WTC11 (cell line): ENCODE results near the gene TRPM2. TPM values are rescaled to one million over a fixed set of nuclear protein-coding genes. Genes with fewer than 3 reads are reported as not detected.

Experiments
- ATAC-seq: fragments of 200-7000 bp; cut with Tn5 transposase; 2 replicates; pipeline ENCODE4 v1.10.0; 2021; ENCODE audit warnings: mild to moderate bottlenecking, moderate library complexity
- CTCF ChIA-PET: fragments of 300-600 bp; sonication (Branson Sonifier 250); formaldehyde crosslinking; loops from one replicate; lab custom pipeline; 2021; ENCODE audit warnings: antibody characterized with exemption; lab: Charles Lee
- POLR2A ChIA-PET: fragments of 350-600 bp; sonication (Branson Sonifier 250); formaldehyde crosslinking; loops from one replicate; lab custom pipeline; 2021; ENCODE audit warnings: antibody characterized with exemption; lab: Charles Lee
- DNase-seq: peaks from one replicate; pipeline ENCODE4 v3.0.0; 2021; ENCODE audit warnings: low spot score
- H3K27ac Mint-ChIP-seq: 2 replicates; pipeline ENCODE4 v1.8.0; 2021; ENCODE audit warnings: mixed read lengths
- H3K27me3 Mint-ChIP-seq: 2 replicates; pipeline ENCODE4 v1.8.0; 2021; ENCODE audit warnings: low read depth, mild to moderate bottlenecking, moderate library complexity, mixed read lengths
- H3K36me3 Mint-ChIP-seq: 2 replicates; pipeline ENCODE4 v1.8.0; 2021; ENCODE audit warnings: mixed read lengths
- H3K4me1 Mint-ChIP-seq: 2 replicates; pipeline ENCODE4 v1.8.0; 2022; ENCODE audit warnings: mixed read lengths
- H3K4me3 Mint-ChIP-seq: 2 replicates; pipeline ENCODE4 v1.8.0; 2021; ENCODE audit warnings: mild to moderate bottlenecking, moderate library complexity, mixed read lengths
- H3K9me3 Mint-ChIP-seq: 2 replicates; pipeline ENCODE4 v1.8.0; 2021; ENCODE audit warnings: mixed read lengths
- ESRRA ChIP-seq: sonication (generic); formaldehyde crosslinking; IDR thresholded peaks from 2 replicates; pipeline ENCODE4 v1.8.1; 2022; ENCODE audit warnings: mild to moderate bottlenecking, missing genetic modification reagents, borderline replicate concordance
- FOXJ3 ChIP-seq: sonication (generic); formaldehyde crosslinking; IDR thresholded peaks from 2 replicates; pipeline ENCODE4 v1.9.0; 2021; ENCODE audit warnings: missing genetic modification reagents, mild to moderate bottlenecking, borderline replicate concordance
- NFYB ChIP-seq: sonication (generic); formaldehyde crosslinking; conservative IDR thresholded peaks from 2 replicates; pipeline ENCODE4 v1.8.0; 2022; ENCODE audit warnings: low read depth, missing genetic modification reagents
- NR1H2 ChIP-seq: sonication (generic); formaldehyde crosslinking; IDR thresholded peaks from 2 replicates; pipeline ENCODE4 v1.9.0; 2021; ENCODE audit warnings: mild to moderate bottlenecking, moderate library complexity, missing genetic modification reagents
- NR2C2 ChIP-seq: sonication (generic); formaldehyde crosslinking; IDR thresholded peaks from 2 replicates; pipeline ENCODE4 v1.8.0; 2022; ENCODE audit warnings: mild to moderate bottlenecking, missing genetic modification reagents
- OVOL2 ChIP-seq: fragments of 250-450 bp; sonication (Bioruptor Pico); IDR thresholded peaks from 2 replicates; pipeline ENCODE4 v1.9.0; 2021; ENCODE audit warnings: mild to moderate bottlenecking, borderline replicate concordance
- PRRX2 ChIP-seq: fragments of 250-450 bp; sonication (Bioruptor Pico); IDR thresholded peaks from 2 replicates; pipeline ENCODE4 v1.8.0; 2021; ENCODE audit warnings: mild to moderate bottlenecking
- SOX15 ChIP-seq: fragments of 250-450 bp; sonication (Bioruptor Pico); IDR thresholded peaks from 2 replicates; pipeline ENCODE4 v1.9.0; 2021; ENCODE audit warnings: mild to moderate bottlenecking
- ZNF138 ChIP-seq: sonication (generic); formaldehyde crosslinking; conservative IDR thresholded peaks from 2 replicates; pipeline ENCODE4 v1.8.1; 2022; ENCODE audit warnings: mild to moderate bottlenecking, moderate library complexity, missing genetic modification reagents
- ZNF232 ChIP-seq: sonication (generic); formaldehyde crosslinking; IDR thresholded peaks from 2 replicates; pipeline ENCODE4 v1.8.0; 2022; ENCODE audit warnings: mild to moderate bottlenecking, missing genetic modification reagents
- ZNF671 ChIP-seq: fragments of 250-450 bp; sonication (Bioruptor Pico); IDR thresholded peaks from 2 replicates; pipeline ENCODE4 v1.8.0; 2021; ENCODE audit warnings: mild to moderate bottlenecking
- total RNA-seq: library from RNA; stranded (reverse); gene quantifications from 3 replicates; pipeline ENCODE4 v1.2.3, GENCODE V29; 2021
- TF ChIP-seq, protein P1 (sequence below): sonication (generic); formaldehyde crosslinking; IDR thresholded peaks from 2 replicates; pipeline ENCODE4 v1.8.1; 2023; ENCODE audit warnings: mild to moderate bottlenecking, missing genetic modification reagents
- TF ChIP-seq, protein P2 (sequence below): sonication (generic); formaldehyde crosslinking; conservative IDR thresholded peaks from 2 replicates; pipeline ENCODE4 v1.8.1; 2022; ENCODE audit warnings: mild to moderate bottlenecking, missing genetic modification reagents
- TF ChIP-seq, protein P3 (sequence below): fragments of 250-450 bp; sonication (Bioruptor Pico); IDR thresholded peaks from 2 replicates; pipeline ENCODE4 v1.8.0; 2021; ENCODE audit warnings: mild to moderate bottlenecking
- TF ChIP-seq, protein P4 (sequence below): sonication (generic); formaldehyde crosslinking; IDR thresholded peaks from 2 replicates; pipeline ENCODE4 v1.8.1; 2022; ENCODE audit warnings: missing genetic modification reagents, borderline replicate concordance
- TF ChIP-seq, protein P5 (sequence below): sonication (generic); formaldehyde crosslinking; IDR thresholded peaks from 2 replicates; pipeline ENCODE4 v1.8.1; 2023; ENCODE audit warnings: mild to moderate bottlenecking, missing genetic modification reagents, borderline replicate concordance
- TF ChIP-seq, protein P6 (sequence below): fragments of 250-450 bp; sonication (Bioruptor Pico); IDR thresholded peaks from 2 replicates; pipeline ENCODE4 v1.9.0; 2021; ENCODE audit warnings: mild to moderate bottlenecking

Gene TRPM2
- total RNA-seq, 1 experiment from 2014 or later = 0.92 TPM

DNA sequence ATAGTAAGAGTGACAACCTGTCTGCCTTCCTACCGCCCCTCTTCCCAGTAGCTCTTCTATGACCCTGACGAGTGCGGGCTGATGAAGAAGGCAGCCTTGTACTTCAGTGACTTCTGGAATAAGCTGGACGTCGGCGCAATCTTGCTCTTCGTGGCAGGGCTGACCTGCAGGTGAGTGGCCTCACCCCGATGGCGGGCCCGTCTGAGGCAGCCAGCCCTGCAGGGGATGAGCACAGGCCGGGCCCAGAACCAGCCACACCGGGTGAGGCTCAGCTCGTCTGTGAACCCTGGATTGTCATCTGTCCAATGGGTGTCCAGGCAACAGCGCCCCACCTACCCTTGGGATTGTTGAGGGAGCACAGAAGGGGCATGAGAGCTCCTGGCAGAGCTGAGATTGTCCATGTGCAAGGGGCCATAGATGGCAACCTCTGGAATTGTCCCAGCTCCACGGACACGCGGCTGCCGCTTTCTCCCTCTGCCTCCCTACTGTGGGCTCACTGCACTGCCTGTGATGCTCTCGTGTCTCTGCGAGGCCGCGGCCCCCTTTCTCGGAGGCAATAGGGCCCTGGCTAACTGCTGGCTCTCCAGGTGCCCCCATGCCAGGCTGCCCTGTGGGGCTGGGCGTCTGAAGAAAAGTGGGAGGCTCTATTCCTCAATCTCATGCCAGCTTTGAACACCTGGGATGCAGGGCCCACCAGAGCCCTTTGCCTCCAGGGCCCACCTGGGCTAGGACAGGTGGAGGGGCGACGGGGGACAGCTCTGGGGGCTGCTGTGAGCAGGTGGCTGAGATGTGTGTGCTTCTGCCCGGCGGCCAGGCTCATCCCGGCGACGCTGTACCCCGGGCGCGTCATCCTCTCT lies 51.9 kb downstream of the TRPM2 start:
- Mint-ChIP-seq H3K9me3 (peaks cover 13% of the 10 kb centered on the region), H3K4me3 (no peak overlapping the region), H3K27ac (no peak overlapping the region), H3K36me3 (peaks cover 14% of the 10 kb centered on the region), H3K4me1 (no peaks in the 10 kb centered on the region)
- no peak for DNase-seq
- ChIA-PET POLR2A (no interaction called here), CTCF (no interaction called here)
- ATAC-seq = no peak
- TF ChIP-seq PRRX2 (CRISPR knock-in tag) (no peak), NR2C2 (CRISPR knock-in tag) (no peak), FOXJ3 (no peak), ZNF138 (no peak), OVOL2 (CRISPR knock-in tag) (no peak), NFYB (CRISPR knock-in tag) (no peak), ZNF232 (CRISPR knock-in tag) (no peak), ZNF671 (CRISPR knock-in tag) (no peak), SOX15 (CRISPR knock-in tag) (no peak), NR1H2 (CRISPR knock-in tag) (no peak), ESRRA (CRISPR knock-in tag) (no peak)
- TF ChIP-seq, protein P1, sequence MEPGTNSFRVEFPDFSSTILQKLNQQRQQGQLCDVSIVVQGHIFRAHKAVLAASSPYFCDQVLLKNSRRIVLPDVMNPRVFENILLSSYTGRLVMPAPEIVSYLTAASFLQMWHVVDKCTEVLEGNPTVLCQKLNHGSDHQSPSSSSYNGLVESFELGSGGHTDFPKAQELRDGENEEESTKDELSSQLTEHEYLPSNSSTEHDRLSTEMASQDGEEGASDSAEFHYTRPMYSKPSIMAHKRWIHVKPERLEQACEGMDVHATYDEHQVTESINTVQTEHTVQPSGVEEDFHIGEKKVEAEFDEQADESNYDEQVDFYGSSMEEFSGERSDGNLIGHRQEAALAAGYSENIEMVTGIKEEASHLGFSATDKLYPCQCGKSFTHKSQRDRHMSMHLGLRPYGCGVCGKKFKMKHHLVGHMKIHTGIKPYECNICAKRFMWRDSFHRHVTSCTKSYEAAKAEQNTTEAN (CRISPR knock-in tag) = no peak
- TF ChIP-seq, protein P2, sequence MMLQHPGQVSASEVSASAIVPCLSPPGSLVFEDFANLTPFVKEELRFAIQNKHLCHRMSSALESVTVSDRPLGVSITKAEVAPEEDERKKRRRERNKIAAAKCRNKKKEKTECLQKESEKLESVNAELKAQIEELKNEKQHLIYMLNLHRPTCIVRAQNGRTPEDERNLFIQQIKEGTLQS = no peak
- TF ChIP-seq, protein P3, sequence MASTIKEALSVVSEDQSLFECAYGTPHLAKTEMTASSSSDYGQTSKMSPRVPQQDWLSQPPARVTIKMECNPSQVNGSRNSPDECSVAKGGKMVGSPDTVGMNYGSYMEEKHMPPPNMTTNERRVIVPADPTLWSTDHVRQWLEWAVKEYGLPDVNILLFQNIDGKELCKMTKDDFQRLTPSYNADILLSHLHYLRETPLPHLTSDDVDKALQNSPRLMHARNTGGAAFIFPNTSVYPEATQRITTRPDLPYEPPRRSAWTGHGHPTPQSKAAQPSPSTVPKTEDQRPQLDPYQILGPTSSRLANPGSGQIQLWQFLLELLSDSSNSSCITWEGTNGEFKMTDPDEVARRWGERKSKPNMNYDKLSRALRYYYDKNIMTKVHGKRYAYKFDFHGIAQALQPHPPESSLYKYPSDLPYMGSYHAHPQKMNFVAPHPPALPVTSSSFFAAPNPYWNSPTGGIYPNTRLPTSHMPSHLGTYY (CRISPR knock-in tag) = no peak
- TF ChIP-seq, protein P4, sequence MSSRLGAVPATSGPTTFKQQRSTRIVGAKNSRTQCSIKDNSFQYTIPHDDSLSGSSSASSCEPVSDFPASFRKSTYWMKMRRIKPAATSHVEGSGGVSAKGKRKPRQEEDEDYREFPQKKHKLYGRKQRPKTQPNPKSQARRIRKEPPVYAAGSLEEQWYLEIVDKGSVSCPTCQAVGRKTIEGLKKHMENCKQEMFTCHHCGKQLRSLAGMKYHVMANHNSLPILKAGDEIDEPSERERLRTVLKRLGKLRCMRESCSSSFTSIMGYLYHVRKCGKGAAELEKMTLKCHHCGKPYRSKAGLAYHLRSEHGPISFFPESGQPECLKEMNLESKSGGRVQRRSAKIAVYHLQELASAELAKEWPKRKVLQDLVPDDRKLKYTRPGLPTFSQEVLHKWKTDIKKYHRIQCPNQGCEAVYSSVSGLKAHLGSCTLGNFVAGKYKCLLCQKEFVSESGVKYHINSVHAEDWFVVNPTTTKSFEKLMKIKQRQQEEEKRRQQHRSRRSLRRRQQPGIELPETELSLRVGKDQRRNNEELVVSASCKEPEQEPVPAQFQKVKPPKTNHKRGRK = no peak
- TF ChIP-seq, protein P5, sequence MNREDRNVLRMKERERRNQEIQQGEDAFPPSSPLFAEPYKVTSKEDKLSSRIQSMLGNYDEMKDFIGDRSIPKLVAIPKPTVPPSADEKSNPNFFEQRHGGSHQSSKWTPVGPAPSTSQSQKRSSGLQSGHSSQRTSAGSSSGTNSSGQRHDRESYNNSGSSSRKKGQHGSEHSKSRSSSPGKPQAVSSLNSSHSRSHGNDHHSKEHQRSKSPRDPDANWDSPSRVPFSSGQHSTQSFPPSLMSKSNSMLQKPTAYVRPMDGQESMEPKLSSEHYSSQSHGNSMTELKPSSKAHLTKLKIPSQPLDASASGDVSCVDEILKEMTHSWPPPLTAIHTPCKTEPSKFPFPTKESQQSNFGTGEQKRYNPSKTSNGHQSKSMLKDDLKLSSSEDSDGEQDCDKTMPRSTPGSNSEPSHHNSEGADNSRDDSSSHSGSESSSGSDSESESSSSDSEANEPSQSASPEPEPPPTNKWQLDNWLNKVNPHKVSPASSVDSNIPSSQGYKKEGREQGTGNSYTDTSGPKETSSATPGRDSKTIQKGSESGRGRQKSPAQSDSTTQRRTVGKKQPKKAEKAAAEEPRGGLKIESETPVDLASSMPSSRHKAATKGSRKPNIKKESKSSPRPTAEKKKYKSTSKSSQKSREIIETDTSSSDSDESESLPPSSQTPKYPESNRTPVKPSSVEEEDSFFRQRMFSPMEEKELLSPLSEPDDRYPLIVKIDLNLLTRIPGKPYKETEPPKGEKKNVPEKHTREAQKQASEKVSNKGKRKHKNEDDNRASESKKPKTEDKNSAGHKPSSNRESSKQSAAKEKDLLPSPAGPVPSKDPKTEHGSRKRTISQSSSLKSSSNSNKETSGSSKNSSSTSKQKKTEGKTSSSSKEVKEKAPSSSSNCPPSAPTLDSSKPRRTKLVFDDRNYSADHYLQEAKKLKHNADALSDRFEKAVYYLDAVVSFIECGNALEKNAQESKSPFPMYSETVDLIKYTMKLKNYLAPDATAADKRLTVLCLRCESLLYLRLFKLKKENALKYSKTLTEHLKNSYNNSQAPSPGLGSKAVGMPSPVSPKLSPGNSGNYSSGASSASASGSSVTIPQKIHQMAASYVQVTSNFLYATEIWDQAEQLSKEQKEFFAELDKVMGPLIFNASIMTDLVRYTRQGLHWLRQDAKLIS (CRISPR knock-in tag) = no peak
- TF ChIP-seq, protein P6, sequence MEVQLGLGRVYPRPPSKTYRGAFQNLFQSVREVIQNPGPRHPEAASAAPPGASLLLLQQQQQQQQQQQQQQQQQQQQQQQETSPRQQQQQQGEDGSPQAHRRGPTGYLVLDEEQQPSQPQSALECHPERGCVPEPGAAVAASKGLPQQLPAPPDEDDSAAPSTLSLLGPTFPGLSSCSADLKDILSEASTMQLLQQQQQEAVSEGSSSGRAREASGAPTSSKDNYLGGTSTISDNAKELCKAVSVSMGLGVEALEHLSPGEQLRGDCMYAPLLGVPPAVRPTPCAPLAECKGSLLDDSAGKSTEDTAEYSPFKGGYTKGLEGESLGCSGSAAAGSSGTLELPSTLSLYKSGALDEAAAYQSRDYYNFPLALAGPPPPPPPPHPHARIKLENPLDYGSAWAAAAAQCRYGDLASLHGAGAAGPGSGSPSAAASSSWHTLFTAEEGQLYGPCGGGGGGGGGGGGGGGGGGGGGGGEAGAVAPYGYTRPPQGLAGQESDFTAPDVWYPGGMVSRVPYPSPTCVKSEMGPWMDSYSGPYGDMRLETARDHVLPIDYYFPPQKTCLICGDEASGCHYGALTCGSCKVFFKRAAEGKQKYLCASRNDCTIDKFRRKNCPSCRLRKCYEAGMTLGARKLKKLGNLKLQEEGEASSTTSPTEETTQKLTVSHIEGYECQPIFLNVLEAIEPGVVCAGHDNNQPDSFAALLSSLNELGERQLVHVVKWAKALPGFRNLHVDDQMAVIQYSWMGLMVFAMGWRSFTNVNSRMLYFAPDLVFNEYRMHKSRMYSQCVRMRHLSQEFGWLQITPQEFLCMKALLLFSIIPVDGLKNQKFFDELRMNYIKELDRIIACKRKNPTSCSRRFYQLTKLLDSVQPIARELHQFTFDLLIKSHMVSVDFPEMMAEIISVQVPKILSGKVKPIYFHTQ (CRISPR knock-in tag) = no peak
- TF ChIP-seq, all 79 proteins: peak for 0
- H3K27me3 Mint-ChIP-seq = peaks cover 9% of the 10 kb centered on the region
